Endothelial cell of umbilical vein (primary cell): Measurements from ENCODE around the gene ITPKB. TPM values are rescaled to one million over a fixed set of nuclear protein-coding genes. Genes with fewer than 3 reads are reported as not detected.
"Not testable (repeated sequence)": the region's sequence is repeated elsewhere in the genome, so short reads cannot be mapped to it uniquely, and the experiment has no call there.

ENCODE experiments used
- BruUV-seq: library from RNA; stranded (reverse); fragments of 400-500 nt; replicated peaks from 2 replicates; lab custom pipeline; 2021; lab: Mats Ljungman, UMichigan
- CTCF ChIA-PET: fragments of 300-600, 350-600 bp; sonication (Branson Sonifier 250); formaldehyde crosslinking; loops from one replicate; lab custom pipeline; 2021; ENCODE audit warnings: antibody characterized with exemption, inconsistent platforms; lab: Charles Lee
- POLR2A ChIA-PET: fragments of 300-600, 350-600 bp; sonication (Branson Sonifier 250); formaldehyde crosslinking; loops from one replicate; lab custom pipeline; 2021; ENCODE audit warnings: antibody characterized with exemption, inconsistent platforms; lab: Charles Lee
- DNase-seq: peaks from one replicate; pipeline ENCODE4 v3.0.0-alpha.2; 2011; ENCODE audit warnings: low read depth, low spot score
- FAIRE-seq: peaks from 2 replicates; lab custom pipeline; 2011; peaks lifted over from hg19 to GRCh38; lab: Jason Lieb, UNC
- H2AFZ ChIP-seq: 2 replicates; pipeline ENCODE4 v1.6.0; 2012; ENCODE audit warnings: low read depth, low read length, control low read depth, inconsistent platforms
- H3K27ac ChIP-seq: 2 replicates; pipeline ENCODE4 v1.5.1; 2011; ENCODE audit warnings: low read depth, mild to moderate bottlenecking, control low read depth, low read length, moderate library complexity; ENCODE audit not compliant: insufficient read depth
- H3K27me3 ChIP-seq, 2 experiments: 2 replicates each; pipeline versions ENCODE4 v1.6.0 to v1.6.1; 2011; ENCODE audit warnings: low read length in 2 of 2, mixed read lengths in 1 of 2; ENCODE audit not compliant: control insufficient read depth in 2 of 2, insufficient read depth in 2 of 2
- H3K36me3 ChIP-seq, 2 experiments: 2 replicates in 1 of 2; 3 replicates in 1 of 2; pipeline ENCODE4 v1.5.1; 2011; ENCODE audit warnings: low read length in 2 of 2, mild to moderate bottlenecking in 1 of 2, moderate library complexity in 1 of 2; ENCODE audit not compliant: control insufficient read depth in 2 of 2, insufficient read depth in 2 of 2; ENCODE audit errors: extremely low read depth in 1 of 2
- H3K4me1 ChIP-seq: 3 replicates; pipeline ENCODE4 v1.5.1; 2011; ENCODE audit warnings: mild to moderate bottlenecking, low read length; ENCODE audit not compliant: control insufficient read depth, insufficient read depth; ENCODE audit errors: extremely low read depth
- H3K4me2 ChIP-seq: 2 replicates; pipeline ENCODE4 v1.6.1; 2011; ENCODE audit warnings: low read length, control low read depth, mixed read lengths; ENCODE audit not compliant: insufficient read depth
- H3K4me3 ChIP-seq, 3 experiments: fragments of 200-600 bp in 1 of 3; sonication (generic), shearing (Covaris generic) in 1 of 3; replicated peaks in 1 of 3; 2 replicates each; pipeline ENCODE4 v1.5.1; 2011 to 2016; ENCODE audit warnings: control low read depth in 3 of 3, low read length in 3 of 3, mild to moderate bottlenecking in 2 of 3, inconsistent platforms in 1 of 3, low read depth in 1 of 3, moderate library complexity in 1 of 3; ENCODE audit not compliant: insufficient read depth in 1 of 3
- H3K79me2 ChIP-seq: 2 replicates; pipeline ENCODE4 v1.6.0; 2012; ENCODE audit warnings: low read length, inconsistent platforms; ENCODE audit not compliant: control insufficient read depth, insufficient read depth
- H3K9ac ChIP-seq: replicated peaks from 2 replicates; pipeline ENCODE3; 2011; ENCODE audit warnings: low read length, control low read depth; ENCODE audit not compliant: insufficient read depth; ENCODE audit errors: extremely low read depth
- H3K9me1 ChIP-seq: replicated peaks from 3 replicates; pipeline ENCODE4 v1.6.0; 2011; ENCODE audit warnings: mild to moderate bottlenecking, low read length; ENCODE audit not compliant: control insufficient read depth, insufficient read depth; ENCODE audit errors: extremely low read depth
- H3K9me3 ChIP-seq: replicated peaks from 2 replicates; pipeline ENCODE4 v1.5.1; 2012; ENCODE audit warnings: low read length, inconsistent platforms; ENCODE audit not compliant: control insufficient read depth, insufficient read depth
- H4K20me1 ChIP-seq: replicated peaks from 2 replicates; pipeline ENCODE3; 2011; ENCODE audit warnings: mild to moderate bottlenecking, low read length; ENCODE audit not compliant: control insufficient read depth, insufficient read depth; ENCODE audit errors: extremely low read depth
- CTCF ChIP-seq, 2 donors: IDR thresholded peaks; 1 replicate in 1 of 2; 2 replicates in 1 of 2; pipeline ENCODE4 v1.5.1; 2011; ENCODE audit warnings: low read length in 2 of 2, mild to moderate bottlenecking in 2 of 2, moderate library complexity in 2 of 2, control low read depth in 1 of 2, inconsistent platforms in 1 of 2, low read depth in 1 of 2; ENCODE audit not compliant: insufficient read depth in 1 of 2; ENCODE audit errors: extremely low read depth in 1 of 2
- EZH2 ChIP-seq: IDR thresholded peaks from 2 replicates; pipeline ENCODE4 v1.6.1; 2012; ENCODE audit warnings: borderline replicate concordance, low read depth, mild to moderate bottlenecking, moderate library complexity, low read length, inconsistent platforms; ENCODE audit not compliant: severe bottlenecking
- FOS ChIP-seq: IDR thresholded peaks from 2 replicates; pipeline ENCODE4 v1.6.1; 2011; ENCODE audit warnings: mild to moderate bottlenecking, low read length, moderate library complexity, borderline replicate concordance; ENCODE audit not compliant: insufficient read depth
- GATA2 ChIP-seq: IDR thresholded peaks from 2 replicates; pipeline ENCODE4 v1.7.0; 2011; ENCODE audit warnings: low read depth, mild to moderate bottlenecking, moderate library complexity, mixed read lengths, low read length; ENCODE audit not compliant: insufficient read length, insufficient read depth
- JUN ChIP-seq: IDR thresholded peaks from 2 replicates; pipeline ENCODE4 v1.6.1; 2011; ENCODE audit warnings: borderline replicate concordance, low read depth; ENCODE audit not compliant: insufficient read length, insufficient read depth
- MYC ChIP-seq: IDR thresholded peaks from one replicate; pipeline ENCODE4 v1.6.1; 2011; ENCODE audit warnings: mild to moderate bottlenecking, low read depth, low read length
- POLR2A ChIP-seq: IDR thresholded peaks from 2 replicates; pipeline ENCODE4 v1.6.1; 2012; ENCODE audit warnings: low read depth, mild to moderate bottlenecking, control low read depth, low read length
- POLR2AphosphoS5 ChIP-seq: IDR thresholded peaks from 2 replicates; pipeline ENCODE4 v1.6.1; 2012; ENCODE audit warnings: low read depth, mild to moderate bottlenecking, control low read depth, low read length, moderate library complexity; ENCODE audit not compliant: insufficient read depth
- dilution Hi-C: fragments of 300-500 bp; cut with MboI; formaldehyde crosslinking; loops from one replicate; pipeline ENCODE4 v1.15.0; 2019; ENCODE audit warnings: low sequenced_read_pairs; ENCODE audit not compliant: extremely low pct_ligation_motif_present
- intact Hi-C: fragments of 100-400 bp; cut with micrococcal nuclease; formaldehyde crosslinking; loops from one replicate; pipeline ENCODE4 v1.10.0; 2022
- polyA plus RNA-seq, 4 experiments: library from polyadenylated mRNA; depleted of rRNA in 3 of 4; stranded (reverse) in 3 of 4; unstranded in 1 of 4; fragments of >200 nt; gene quantifications; 2 replicates each; pipeline versions ENCODE4 v1.2.1 to v1.2.3, GENCODE V29; 2011 to 2012; ENCODE audit warnings: missing spikeins in 1 of 4
- total RNA-seq: library from RNA; stranded (reverse); gene quantifications from 2 replicates; pipeline ENCODE4 v1.2.3, GENCODE V29; 2021
- TF ChIP-seq, protein P1 (sequence below): IDR thresholded peaks from 2 replicates; pipeline ENCODE4 v1.6.1; 2011; ENCODE audit not compliant: insufficient read depth, insufficient read length

ITPKB gene
- total and polyA plus RNA-seq, 2 donors (not counting 3 experiments of a cell fraction or from before 2014, with no cell fraction given) = 7.7 to 34.8 TPM

GRCh38 chr1:226639206-226639605, 99.9 kb downstream of the ITPKB start:
- H3K27ac ChIP-seq, H4K20me1 ChIP-seq, H3K79me2 ChIP-seq, intact Hi-C loops, DNase-seq, FAIRE-seq, BruUV-seq, dilution Hi-C loops, H3K4me3 ChIP-seq, POLR2A ChIA-PET, H3K9me3 ChIP-seq, H3K4me2 ChIP-seq, H3K9ac ChIP-seq, H3K4me1 ChIP-seq, H2AFZ ChIP-seq, H3K9me1 ChIP-seq, H3K27me3 ChIP-seq: not testable (repeated sequence)
- CTCF ChIA-PET = interaction anchor here (0.8 to 2.0 kb wide), 3 partner anchors 13 to 189 kb away, joined by 3 to 8 read pairs (median 3); no protein-coding TSS in a partner anchor
- peaks cover 0 to 17% of the 10 kb centered on the region in 2 experiments for H3K36me3 ChIP-seq

GRCh38 chr1:226638608-226639007, 100.5 kb downstream of the ITPKB start:
- POLR2A ChIA-PET = interaction anchor here (0.6 kb wide), 1 partner anchor 14 kb away, joined by 5 read pairs; no protein-coding TSS in a partner anchor
- Histone ChIP-seq H3K79me2 (no peaks in the 10 kb centered on the region), H3K4me2 (no peak overlapping the region), H3K27me3 (no peaks in the 10 kb centered on the region), H3K4me1 (no peaks in the 10 kb centered on the region), H3K4me3 (no peak overlapping the region), H2AFZ (no peak overlapping the region), H3K27ac (no peak overlapping the region), H3K9ac (no peak overlapping the region), H3K9me1 (no peaks in the 10 kb centered on the region), H3K36me3 (peaks cover 0 to 17% of the 10 kb centered on the region in 2 experiments), H4K20me1 (no peaks in the 10 kb centered on the region), H3K9me3 (no peaks in the 10 kb centered on the region)
- dilution Hi-C loops = no loop called here
- BruUV-seq = no TSS peak
- DNase-seq (no peak), FAIRE-seq (no peak)
- intact Hi-C loops = no loop called here
- CTCF ChIA-PET = interaction anchor here (1.0 to 2.0 kb wide), 4 partner anchors 11 to 190 kb away, joined by 3 to 8 read pairs (median 4); no protein-coding TSS in a partner anchor
- no peak for TF ChIP-seq EZH2
- TF ChIP-seq, protein P1, sequence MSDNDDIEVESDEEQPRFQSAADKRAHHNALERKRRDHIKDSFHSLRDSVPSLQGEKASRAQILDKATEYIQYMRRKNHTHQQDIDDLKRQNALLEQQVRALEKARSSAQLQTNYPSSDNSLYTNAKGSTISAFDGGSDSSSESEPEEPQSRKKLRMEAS = no peak
- TF ChIP-seq CTCF (IDR thresholded peaks at IDR 0.05; ENCODE audit: extremely low read depth in 1 of 2, insufficient read depth in 1 of 2, low read depth in 1 of 2, low read length in 2 of 2) = no peak
- no peak for TF ChIP-seq POLR2A
- TF ChIP-seq MYC = no peak
- TF ChIP-seq POLR2AphosphoS5 = no peak
- TF ChIP-seq FOS = no peak
- TF ChIP-seq GATA2 = no peak
- no peak for TF ChIP-seq JUN
